Loucy (cell line): ENCODE measurements around the gene PLEKHG4B.

Experiments
- CTCF ChIP-seq: fragments of 200-600 bp; sonication (generic); conservative IDR thresholded peaks from 2 replicates; pipeline ENCODE4 v1.5.1; 2014; ENCODE audit warnings: mild to moderate bottlenecking, antibody characterized with exemption, low read length
- EZH2phosphoT487 ChIP-seq: fragments of 200-600 bp; IDR thresholded peaks from 2 replicates; pipeline ENCODE4 v1.6.1; 2018; ENCODE audit warnings: antibody characterized with exemption, mild to moderate bottlenecking, moderate library complexity, borderline replicate concordance

DNA sequence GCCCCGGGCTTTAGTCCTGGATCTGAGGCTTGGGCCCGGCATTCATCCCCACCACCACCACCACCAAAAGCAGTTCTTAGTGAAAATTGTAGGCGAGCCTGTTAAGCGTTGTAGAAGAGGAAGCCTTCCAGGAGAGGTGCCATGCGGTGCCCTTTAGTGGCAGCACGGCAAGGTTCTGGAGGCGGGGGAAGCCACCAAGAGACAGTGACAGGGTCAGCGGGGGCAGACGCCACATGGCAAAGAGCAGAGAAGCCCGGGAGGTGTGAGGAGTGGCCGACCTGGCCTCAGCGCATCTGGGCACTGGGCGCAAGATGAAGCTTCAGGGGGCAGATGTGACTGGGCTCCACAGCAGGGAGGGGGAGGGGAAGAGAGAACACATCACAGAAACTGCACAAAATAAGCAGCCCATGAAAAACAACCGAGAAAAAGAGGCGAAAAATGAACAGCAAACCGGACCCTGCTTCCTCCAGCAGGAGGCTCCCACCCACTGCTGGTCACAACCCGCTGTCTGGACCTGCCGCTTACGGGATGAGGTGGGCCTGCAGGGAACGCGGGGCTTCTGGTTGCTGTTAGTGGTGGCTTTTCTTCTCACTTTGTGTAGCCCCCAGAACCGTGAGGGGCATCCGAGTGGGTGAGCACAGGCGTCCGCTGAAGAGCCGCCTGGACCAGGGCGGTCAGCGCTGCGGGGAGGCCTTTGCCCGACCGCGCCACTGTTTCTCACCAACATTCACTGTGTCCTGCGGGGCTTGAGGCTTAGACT is 103.6 kb downstream of the PLEKHG4B start:
- peak; percentile 11; the same call in 1 of the 2 replicates for TF ChIP-seq CTCF
- no peak for TF ChIP-seq EZH2phosphoT487
